DMS153 treated with DMSO at 0.1 percent for 48 hours (cell line): ENCODE data around the gene DNAH7.

Experiments used
- DNase-seq: peaks from one replicate; lab custom pipeline; 2025; ENCODE audit not compliant: unreplicated experiment; lab: John Stamatoyannopoulos, UW

DNAH7 gene

GRCh38 chr2:195871326-195871725 is 197.3 kb downstream of the DNAH7 start:
- no peak for DNase-seq

GRCh38 chr2:195864316-195864715 is 204.3 kb downstream of the DNAH7 start:
- no peak for DNase-seq

GRCh38 chr2:195863564-195863963 is 205.1 kb downstream of the DNAH7 start:
- DNase-seq: no peak

- no peak for DNase-seq
Observed at GRCh38 chr2:195863121-195863520, 205.5 kb downstream of the DNAH7 start.

GRCh38 chr2:195861821-195862220 is 206.8 kb downstream of the DNAH7 start:
- no peak for DNase-seq

GRCh38 chr2:195859513-195859912 is 209.1 kb downstream of the DNAH7 start:
- DNase-seq: no peak

GRCh38 chr2:195857132-195857531 is 211.5 kb downstream of the DNAH7 start:
- DNase-seq: no peak

- DNase-seq: no peak
Observed at GRCh38 chr2:195850764-195851163, 217.9 kb downstream of the DNAH7 start.

- DNase-seq: no peak
Observed at GRCh38 chr2:195848119-195848899, 220.3 kb downstream of the DNAH7 start.

- no peak for DNase-seq
Observed at GRCh38 chr2:195842932-195843331, 225.7 kb downstream of the DNAH7 start.

GRCh38 chr2:195838002-195838401 is 230.6 kb downstream of the DNAH7 start:
- DNase-seq: no peak

GRCh38 chr2:195836002-195836401 is 232.6 kb downstream of the DNAH7 start:
- no peak for DNase-seq

- no peak for DNase-seq
Observed at GRCh38 chr2:195834836-195835235, 233.8 kb downstream of the DNAH7 start.

GRCh38 chr2:195830968-195831950 is 237.4 kb downstream of the DNAH7 start:
- no peak for DNase-seq

- DNase-seq: no peak
Observed at GRCh38 chr2:195824478-195824877, 244.2 kb downstream of the DNAH7 start.

GRCh38 chr2:195823206-195823605 is 245.4 kb downstream of the DNAH7 start:
- no peak for DNase-seq

GRCh38 chr2:195821566-195821932 is 247.1 kb downstream of the DNAH7 start:
- DNase-seq: no peak

GRCh38 chr2:195820867-195821565 is 247.6 kb downstream of the DNAH7 start:
- no peak for DNase-seq

- no peak for DNase-seq
Observed at GRCh38 chr2:195820373-195820772, 248.3 kb downstream of the DNAH7 start.

GRCh38 chr2:195819276-195819675 is 249.4 kb downstream of the DNAH7 start:
- DNase-seq: no peak

GRCh38 chr2:195818526-195818925 is 250.1 kb downstream of the DNAH7 start:
- DNase-seq: no peak
